Astrocyte (in vitro differentiated cells and primary cell): ENCODE results near the gene DYNC2I2.

Source experiments
- EZH2 ChIP-seq: IDR thresholded peaks from 2 replicates; pipeline ENCODE4 v1.6.1; 2012; ENCODE audit warnings: mild to moderate bottlenecking, low read length, inconsistent platforms; ENCODE audit not compliant: insufficient read depth
- TF ChIP-seq, protein P1 (sequence below): IDR thresholded peaks from 2 replicates; pipeline ENCODE4 v1.5.1; 2011; ENCODE audit warnings: low read depth, mild to moderate bottlenecking, inconsistent platforms, low read length, moderate library complexity; ENCODE audit not compliant: insufficient read depth

- TF ChIP-seq EZH2, result no peak
- TF ChIP-seq, protein P1, sequence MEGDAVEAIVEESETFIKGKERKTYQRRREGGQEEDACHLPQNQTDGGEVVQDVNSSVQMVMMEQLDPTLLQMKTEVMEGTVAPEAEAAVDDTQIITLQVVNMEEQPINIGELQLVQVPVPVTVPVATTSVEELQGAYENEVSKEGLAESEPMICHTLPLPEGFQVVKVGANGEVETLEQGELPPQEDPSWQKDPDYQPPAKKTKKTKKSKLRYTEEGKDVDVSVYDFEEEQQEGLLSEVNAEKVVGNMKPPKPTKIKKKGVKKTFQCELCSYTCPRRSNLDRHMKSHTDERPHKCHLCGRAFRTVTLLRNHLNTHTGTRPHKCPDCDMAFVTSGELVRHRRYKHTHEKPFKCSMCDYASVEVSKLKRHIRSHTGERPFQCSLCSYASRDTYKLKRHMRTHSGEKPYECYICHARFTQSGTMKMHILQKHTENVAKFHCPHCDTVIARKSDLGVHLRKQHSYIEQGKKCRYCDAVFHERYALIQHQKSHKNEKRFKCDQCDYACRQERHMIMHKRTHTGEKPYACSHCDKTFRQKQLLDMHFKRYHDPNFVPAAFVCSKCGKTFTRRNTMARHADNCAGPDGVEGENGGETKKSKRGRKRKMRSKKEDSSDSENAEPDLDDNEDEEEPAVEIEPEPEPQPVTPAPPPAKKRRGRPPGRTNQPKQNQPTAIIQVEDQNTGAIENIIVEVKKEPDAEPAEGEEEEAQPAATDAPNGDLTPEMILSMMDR, result no peak
These were observed 46.4 kb upstream of the DYNC2I2 start for GRCh38 chr9:128702949-128703615.
